Ovary (tissue), 9 donors: Measurements from ENCODE around the gene EPB41L2. TPM values are rescaled to one million over a fixed set of nuclear protein-coding genes. Genes with fewer than 3 reads are reported as not detected.

ENCODE experiments used
- DNase-seq, 5 donors: peaks; one replicate each; pipeline ENCODE4 v3.0.0-alpha.2; 2019 to 2020
- H3K27ac ChIP-seq, 2 donors: fragments of 200-600 bp; one replicate each; pipeline versions ENCODE4 v1.5.1 to v1.8.0; 2019 to 2022
- H3K27me3 ChIP-seq: fragments of 200-600 bp; one replicate; pipeline ENCODE4 v1.8.0; 2022
- H3K36me3 ChIP-seq: fragments of 200-600 bp; sonication (generic); one replicate; pipeline ENCODE4 v1.5.1; 2019
- H3K4me1 ChIP-seq: one replicate; pipeline ENCODE4 v1.8.1; 2013; ENCODE audit warnings: mild to moderate bottlenecking, moderate library complexity; ENCODE audit not compliant: insufficient read depth
- H3K4me3 ChIP-seq: fragments of 200-600 bp; sonication (generic); one replicate; pipeline ENCODE4 v1.5.1; 2017
- H3K9me3 ChIP-seq, 2 donors: fragments of 200-600 bp in 1 of 2; sonication (generic) in 1 of 2; one replicate each; pipeline versions ENCODE4 v1.5.1 to v1.8.1; 2013 to 2019; ENCODE audit warnings: mild to moderate bottlenecking in 1 of 2, moderate library complexity in 1 of 2
- CTCF ChIP-seq, 3 donors: fragments of 450-650 bp in 2 of 3; fragments of 200-600 bp in 1 of 3; IDR thresholded peaks; one replicate each; pipeline versions ENCODE4 v1.5.1 to v1.8.0; 2016 to 2022; ENCODE audit warnings: antibody characterized with exemption in 3 of 3, mild to moderate bottlenecking in 1 of 3
- EP300 ChIP-seq: sonication (generic); formaldehyde crosslinking; IDR thresholded peaks from one replicate; pipeline ENCODE4 v1.6.1; 2017; ENCODE audit warnings: antibody characterized with exemption
- POLR2A ChIP-seq: fragments of 450-650 bp; IDR thresholded peaks from one replicate; pipeline ENCODE4 v1.6.1; 2017; ENCODE audit warnings: antibody characterized with exemption, mild to moderate bottlenecking, moderate library complexity
- WGBS, 3 donors: extraction: QIAGEN DNeasy Blood & Tissue Kit in 1 of 3; methylation state at CpG; one replicate each; pipeline versions ENCODE4 v1.1.5 to v1.1.7; 2013 to 2017; 5-methylcytosine and 5-hydroxymethylcytosine counted together
- intact Hi-C, 4 donors: fragments of 100-400 bp; cut with DNase I; formaldehyde crosslinking; loops; one replicate each; pipeline versions ENCODE4 v1.11.0 to v1.15.1; 2022 to 2023
- polyA plus RNA-seq, 2 donors: library from polyadenylated mRNA; stranded (reverse); fragments of 200-250 nt in 1 of 2; fragments of 350-450 nt in 1 of 2; fragmentation: Illumina TruSeq in 1 of 2; extraction: RNeasy Lipid Tissue Mini Kit (QIAGEN cat#74804) in 1 of 2; gene quantifications; one replicate each; pipeline ENCODE4 v1.2.3, GENCODE V29; 2013 to 2014
- total RNA-seq, 7 donors: library from RNA; depleted of rRNA in 2 of 7; stranded (reverse); fragments of >200 nt in 2 of 7; fragmentation: NEBNext Ultra II Directional in 3 of 7; extraction: Animal tissue kit (Norgen Biotek cat#: 25700) in 3 of 7; gene quantifications; one replicate each; pipeline versions ENCODE4 v1.1.0 to v1.2.4, GENCODE V29; 2016 to 2023
- donor health status: DM: no; HTN: no; CAD: no; lungs with moderate emphysema.
- donor health status: DM: no; HTN: no; CAD: no.
- donor health status: Bipolar disorder and iron deficiency.
- donor health status: DM: yes; HTN: yes; CAD: no.
- donor health status: DM: no; HTN: no; CAD: no.
- donor health status: DM: yes; HTN: yes; CAD: no.

The EPB41L2 gene
- total and polyA plus RNA-seq, 9 donors: 49.8 to 294 (median 204) TPM

DNA sequence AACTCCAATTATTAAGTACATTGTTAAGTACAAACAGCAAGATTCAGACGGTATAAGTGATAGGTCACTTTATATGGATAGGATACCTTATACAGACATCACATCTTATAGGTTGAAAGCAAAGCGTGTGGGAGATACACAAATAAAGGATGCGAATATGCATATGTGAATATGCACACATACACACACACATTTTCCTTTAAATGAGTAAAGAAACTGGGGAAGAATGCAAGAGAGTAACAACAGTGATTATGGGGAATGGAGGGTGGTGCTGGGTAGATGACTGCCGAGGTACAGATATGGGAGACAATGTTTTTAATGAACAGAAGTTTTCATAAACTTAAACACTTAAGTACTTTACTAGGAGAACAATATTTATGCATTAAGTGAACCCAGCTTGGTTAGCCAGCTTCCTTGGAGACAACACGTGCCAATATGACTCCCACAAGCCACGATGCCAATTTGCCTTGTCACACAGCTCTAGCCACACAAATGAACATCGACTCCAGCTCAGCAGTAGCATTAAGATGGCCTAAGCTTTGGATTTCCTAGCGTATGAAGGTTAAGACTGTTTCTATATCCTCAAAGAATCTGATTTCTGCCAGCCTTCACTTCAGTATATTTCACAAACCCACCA, 96.6 kb downstream of the EPB41L2 start:
- H3K4me1 ChIP-seq: peaks cover 8% of the 10 kb centered on the region
- H3K27me3 ChIP-seq: no peaks in the 10 kb centered on the region
- no peak overlapping the region for H3K27ac ChIP-seq
- intact Hi-C loops: no loop called here
- 84 to 88% (median 85%) methylated on average over 8 of the region's 8 CpGs for WGBS, 3 donors
- H3K4me3 ChIP-seq: no peak overlapping the region
- H3K36me3 ChIP-seq: no peaks in the 10 kb centered on the region
- TF ChIP-seq CTCF (IDR thresholded peaks at IDR 0.05): no peak
- no peak for TF ChIP-seq POLR2A
- TF ChIP-seq EP300: no peak
- DNase-seq: no peak
- no peaks in the 10 kb centered on the region for H3K9me3 ChIP-seq

DNA sequence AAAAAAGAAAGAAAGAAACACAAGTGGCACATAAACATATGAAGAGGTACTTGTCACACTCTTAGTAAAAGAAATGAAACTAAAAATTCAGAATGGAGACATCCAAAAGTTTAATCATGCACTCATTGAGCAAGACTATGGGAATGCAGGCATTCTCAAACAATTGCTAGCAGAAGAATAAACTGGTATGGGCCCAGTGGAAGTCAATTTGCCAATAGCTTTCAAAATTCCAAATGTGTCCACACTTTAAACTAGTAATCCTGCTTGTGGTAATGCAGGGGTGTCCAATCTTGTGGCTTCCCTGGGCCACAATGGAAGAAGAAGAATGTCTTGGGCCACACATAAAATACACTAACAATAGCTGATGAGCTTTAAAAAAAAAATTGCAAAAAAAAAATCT, 97.4 kb downstream of the EPB41L2 start:
- Histone ChIP-seq H3K9me3 (no peaks in the 10 kb centered on the region), H3K4me1 (peaks cover 6% of the 10 kb centered on the region), H3K36me3 (no peaks in the 10 kb centered on the region), H3K27me3 (no peaks in the 10 kb centered on the region), H3K27ac (no peak overlapping the region), H3K4me3 (no peak overlapping the region)
- intact Hi-C loops: no loop called here
- TF ChIP-seq EP300: no peak
- no peak for TF ChIP-seq CTCF (IDR thresholded peaks at IDR 0.05)
- TF ChIP-seq POLR2A: no peak
- DNase-seq: no peak

DNA sequence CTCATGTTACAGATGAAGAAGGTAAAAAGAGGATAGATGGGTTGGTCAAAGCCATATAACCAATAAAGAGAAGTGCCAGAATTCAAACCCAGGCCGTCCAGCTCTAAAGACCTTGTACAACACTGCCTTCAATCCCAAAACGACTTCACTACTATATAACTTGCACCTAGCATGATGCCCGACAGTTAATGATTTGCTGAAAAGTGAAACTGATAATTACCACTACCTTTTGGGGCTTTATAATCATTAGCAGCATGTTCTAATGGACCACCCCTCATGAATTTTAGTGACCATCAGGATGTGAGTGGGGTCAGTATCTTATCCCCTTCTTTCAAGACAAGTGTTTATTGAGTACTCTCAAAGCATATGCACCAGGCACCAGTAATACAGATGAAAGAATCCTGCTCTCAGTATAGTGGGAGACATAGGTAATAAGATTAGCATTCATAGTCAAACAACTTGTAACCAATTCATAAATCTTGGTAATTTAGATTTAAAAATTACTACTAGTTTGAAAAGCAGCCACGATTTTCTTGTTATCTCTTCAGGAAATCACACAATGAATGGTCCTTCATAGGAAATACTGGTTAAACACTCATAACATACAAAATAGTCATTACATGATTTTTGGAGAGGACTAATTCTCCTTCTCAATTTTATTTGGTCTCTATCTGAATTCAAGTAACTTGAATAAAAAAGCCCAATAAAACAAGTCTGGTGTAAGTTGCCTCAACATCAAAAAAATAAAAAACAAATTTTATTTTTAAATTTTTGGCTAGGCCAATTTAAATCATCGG, 98.0 kb downstream of the EPB41L2 start:
- no peak overlapping the region for H3K4me3 ChIP-seq

GRCh38 chr6:130964289-130964688, 98.8 kb downstream of the EPB41L2 start:
- H3K9me3 ChIP-seq: no peaks in the 10 kb centered on the region
- 97 to 99% (median 98%) methylated on average over 2 of the region's 2 CpGs for WGBS, 3 donors
- TF ChIP-seq POLR2A: no peak
- no peak for TF ChIP-seq EP300
- no peak for TF ChIP-seq CTCF (IDR thresholded peaks at IDR 0.05)
- peaks cover 4% of the 10 kb centered on the region for H3K4me1 ChIP-seq
- no peaks in the 10 kb centered on the region for H3K27me3 ChIP-seq
- no peak for DNase-seq
- H3K4me3 ChIP-seq: no peak overlapping the region
- H3K27ac ChIP-seq: no peak overlapping the region
- no peaks in the 10 kb centered on the region for H3K36me3 ChIP-seq
- intact Hi-C loops: no loop called here

More for the DNA sequence above, 98.0 kb downstream of the EPB41L2 start:
- TF ChIP-seq EP300 (no peak), POLR2A (no peak), CTCF (IDR thresholded peaks at IDR 0.05) (no peak)
- peaks cover 4% of the 10 kb centered on the region for H3K4me1 ChIP-seq
- H3K9me3 ChIP-seq: no peaks in the 10 kb centered on the region
- no peak overlapping the region for H3K27ac ChIP-seq
- no peaks in the 10 kb centered on the region for H3K36me3 ChIP-seq
- no peak for DNase-seq
- no peaks in the 10 kb centered on the region for H3K27me3 ChIP-seq
- intact Hi-C loops: no loop called here
- whole genome bisulfite sequencing, 3 donors: 77 to 80% (median 80%) methylated on average over 5 of the region's 5 CpGs
